Upper lobe of left lung (tissue), 6 donors: ENCODE measurements around the gene GALK1. TPM values are rescaled to one million over a fixed set of nuclear protein-coding genes. Genes with fewer than 3 reads are reported as not detected.

Experiments used
- ATAC-seq, 2 donors: fragments of 200-7000 bp; cut with Tn5 transposase; one replicate each; pipeline ENCODE4 v1.9.1; 2022; ENCODE audit warnings: mild to moderate bottlenecking in 2 of 2, moderate library complexity in 2 of 2; ENCODE audit not compliant: low FRiP score in 2 of 2
- DNase-seq, 2 donors: peaks; one replicate each; pipeline ENCODE4 v3.0.0-alpha.2; 2019 to 2020
- H3K27ac ChIP-seq, 4 donors: fragments of 200-600 bp; sonication (generic); one replicate each; pipeline ENCODE4 v1.5.1; 2016 to 2019
- H3K27me3 ChIP-seq, 4 donors: fragments of 200-600 bp; sonication (generic); one replicate each; pipeline ENCODE4 v1.5.1; 2017 to 2019
- H3K36me3 ChIP-seq, 4 donors: fragments of 200-600 bp; sonication (generic); one replicate each; pipeline ENCODE4 v1.5.1; 2016 to 2019
- H3K4me1 ChIP-seq, 4 donors: fragments of 200-600 bp; sonication (generic); one replicate each; pipeline ENCODE4 v1.5.1; 2018 to 2019
- H3K4me3 ChIP-seq, 4 donors: fragments of 200-600 bp; sonication (generic); one replicate each; pipeline ENCODE4 v1.5.1; 2017 to 2019; ENCODE audit warnings: mild to moderate bottlenecking in 2 of 4, moderate library complexity in 1 of 4
- H3K9me3 ChIP-seq, 4 donors: fragments of 200-600 bp; sonication (generic); one replicate each; pipeline ENCODE4 v1.5.1; 2018 to 2019
- CTCF ChIP-seq, 6 experiments: fragments of 450-650 bp in 4 of 6; fragments of 200-600 bp in 2 of 6; sonication (generic) in 2 of 6; IDR thresholded peaks; one replicate each; pipeline ENCODE4 v1.5.1; 2016 to 2019; ENCODE audit warnings: antibody characterized with exemption in 6 of 6
- EP300 ChIP-seq, 4 donors: sonication (generic); formaldehyde crosslinking; IDR thresholded peaks; one replicate each; pipeline ENCODE4 v1.5.1; 2017; ENCODE audit warnings: antibody characterized with exemption in 4 of 4, control low read depth in 2 of 4
- POLR2A ChIP-seq, 4 donors: fragments of 450-650 bp; IDR thresholded peaks; one replicate each; pipeline ENCODE4 v1.5.1; 2016 to 2017; ENCODE audit warnings: antibody characterized with exemption in 4 of 4, mild to moderate bottlenecking in 2 of 4
- POLR2AphosphoS5 ChIP-seq, 2 donors: sonication (generic); formaldehyde crosslinking; IDR thresholded peaks; one replicate each; pipeline ENCODE4 v1.5.1; 2017; ENCODE audit warnings: antibody characterized with exemption in 2 of 2
- WGBS, 2 donors: methylation state at CpG; one replicate each; pipeline ENCODE4 v1.1.5; 2017 to 2018; 5-methylcytosine and 5-hydroxymethylcytosine counted together
- total RNA-seq, 6 donors: library from RNA; depleted of rRNA in 4 of 6; stranded (reverse); fragments of >200 nt in 4 of 6; gene quantifications; one replicate each; pipeline versions ENCODE4 v1.1.0 to v1.2.1, GENCODE V29; 2016 to 2021
- donor health status: DM: no; HTN: no; CAD: no; lungs with moderate emphysema.
- donor health status: DM: no; HTN: yes; CAD: no; lungs with severe emphysema.

Gene GALK1
- total RNA-seq, 6 donors from 2014 or later = 18.9 to 65.7 (median 40.6) TPM

- 78 to 79% methylated on average over 14 to 19 of the region's 19 CpGs for WGBS, 2 donors
- Histone ChIP-seq H3K4me3 (peak overlapping the region in 3 of 4 donors; percentile 40 to 55 (median 54)), H3K9me3 (no peaks in the 10 kb centered on the region), H3K36me3 (peaks cover 0 to 39% (median 5%) of the 10 kb centered on the region in 4 donors), H3K27me3 (no peaks in the 10 kb centered on the region), H3K27ac (peak overlapping the region in 1 of 4 donors; percentile 76), H3K4me1 (peaks cover 14 to 33% (median 24%) of the 10 kb centered on the region in 4 donors)
- DNase-seq (no peak), ATAC-seq (no peak)
- no peak for TF ChIP-seq POLR2A (IDR thresholded peaks at IDR 0.05)
These were observed 12.0 kb downstream of the GALK1 start for GRCh38 chr17:75752802-75753513.

- WGBS, 2 donors = 96 to 100% methylated on average over 1 to 10 of the region's 10 CpGs
- Histone ChIP-seq H3K36me3 (peaks cover 0 to 33% (median 0%) of the 10 kb centered on the region in 4 donors), H3K27me3 (no peaks in the 10 kb centered on the region), H3K4me3 (no peak overlapping the region), H3K4me1 (peaks cover 19 to 39% (median 28%) of the 10 kb centered on the region in 4 donors), H3K27ac (no peak overlapping the region), H3K9me3 (no peaks in the 10 kb centered on the region)
- DNase-seq (no peak), ATAC-seq (no peak)
- TF ChIP-seq POLR2A (IDR thresholded peaks at IDR 0.05) (no peak), CTCF (IDR thresholded peaks at IDR 0.05) (no peak), POLR2AphosphoS5 (IDR thresholded peaks at IDR 0.05) (no peak), EP300 (IDR thresholded peaks at IDR 0.05) (no peak)
These were observed 12.6 kb downstream of the GALK1 start for GRCh38 chr17:75752405-75752709.

GRCh38 chr17:75751676-75752404 lies 13.2 kb downstream of the GALK1 start:
- TF ChIP-seq POLR2A (IDR thresholded peaks at IDR 0.05) = no peak
- no peak for TF ChIP-seq POLR2AphosphoS5 (IDR thresholded peaks at IDR 0.05)
- no peak for TF ChIP-seq EP300 (IDR thresholded peaks at IDR 0.05)
- TF ChIP-seq CTCF (IDR thresholded peaks at IDR 0.05) = no peak
- 90% methylated on average over 8 to 24 of the region's 24 CpGs for WGBS, 2 donors
- Histone ChIP-seq H3K9me3 (no peaks in the 10 kb centered on the region), H3K27me3 (no peaks in the 10 kb centered on the region), H3K4me3 (no peak overlapping the region), H3K4me1 (peaks cover 19 to 39% (median 28%) of the 10 kb centered on the region in 4 donors), H3K36me3 (peaks cover 0 to 28% (median 0%) of the 10 kb centered on the region in 4 donors), H3K27ac (no peak overlapping the region)
- ATAC-seq (no peak), DNase-seq (no peak)

- 85 to 89% methylated on average over 17 to 23 of the region's 23 CpGs for WGBS, 2 donors
- no peak overlapping the region for H3K27ac ChIP-seq
These were observed 14.2 kb downstream of the GALK1 start for GRCh38 chr17:75750661-75751423.

More at GRCh38 chr17:75750661-75751423, 14.2 kb downstream of the GALK1 start:
- ATAC-seq (no peak), DNase-seq (no peak)
- TF ChIP-seq EP300 (IDR thresholded peaks at IDR 0.05) = no peak
- no peak for TF ChIP-seq POLR2A (IDR thresholded peaks at IDR 0.05)
- no peak for TF ChIP-seq POLR2AphosphoS5 (IDR thresholded peaks at IDR 0.05)
- no peak for TF ChIP-seq CTCF (IDR thresholded peaks at IDR 0.05)
- no peaks in the 10 kb centered on the region for H3K9me3 ChIP-seq
- peaks cover 19 to 35% (median 25%) of the 10 kb centered on the region in 4 donors for H3K4me1 ChIP-seq
- H3K36me3 ChIP-seq = peaks cover 0 to 22% (median 0%) of the 10 kb centered on the region in 4 donors
- H3K4me3 ChIP-seq = no peak overlapping the region
- H3K27me3 ChIP-seq = no peaks in the 10 kb centered on the region
